Activated CD4-positive, alpha-beta T cell treated with anti-CD3 and anti-CD28 coated beads for 36 hours (primary cell): ENCODE data around the gene TFAP2C. TPM values are rescaled to one million over a fixed set of nuclear protein-coding genes. Genes with fewer than 3 reads are reported as not detected.

ENCODE experiments used
- total RNA-seq, 2 experiments: library from RNA; stranded (reverse); gene quantifications; one replicate each; pipeline ENCODE4 v1.2.3, GENCODE V29; 2021

The TFAP2C gene
- total RNA-seq, 2 experiments from 2014 or later: not detected

Other genes starting within 250 kb of the TFAP2C start
- 100 to 1,000 TPM; 103 to 114 TPM for gene AURKA, start 237.1 kb upstream of the TFAP2C start, total RNA-seq
- 10 to 100 TPM; 62.0 to 84.2 TPM for gene CSTF1, start 236.7 kb upstream of the TFAP2C start, total RNA-seq
- 1 to 10 TPM; 5.1 to 5.6 TPM for gene CASS4, start 217.0 kb upstream of the TFAP2C start, total RNA-seq
- 10 to 100 TPM; 68.5 to 80.8 TPM for gene RTF2, start 160.7 kb upstream of the TFAP2C start, total RNA-seq
- 1 to 10 TPM in 1 of 2 experiments, under 1 TPM in 1; 0.73 to 1.1 TPM for gene FAM209A, start 104.6 kb upstream of the TFAP2C start, total RNA-seq
- under 1 TPM in 1 of 2 experiments, not detected in 1; 0.43 TPM for gene FAM209B, start 96.1 kb upstream of the TFAP2C start, total RNA-seq